ENCODE results near the gene TMEM37. TPM values are rescaled to one million over a fixed set of nuclear protein-coding genes. Genes with fewer than 3 reads are reported as not detected.

TMEM37 gene
- total and polyA plus RNA-seq, 9 donors = 2.0 to 10.9 (median 5.8) TPM

- H3K36me3 ChIP-seq (ENCODE audit: control insufficient read depth, insufficient read depth, low read length) = no peaks in the 10 kb centered on the region
- H3K27me3 ChIP-seq (ENCODE audit: control insufficient read depth, insufficient read depth, low read length) = peaks cover 6% of the 10 kb centered on the region
- H3K27ac ChIP-seq (ENCODE audit: low read length) = no peak overlapping the region
- 83% methylated on average over 9 of the region's 9 CpGs for WGBS (ENCODE audit: insufficient coverage)
- H3K4me1 ChIP-seq (ENCODE audit: control insufficient read depth, insufficient read depth, low read length) = peaks cover 2% of the 10 kb centered on the region
- DNase-seq = no peak
- no peaks in the 10 kb centered on the region for H3K9me3 ChIP-seq (replicated peaks; ENCODE audit: control insufficient read depth, low read depth, low read length)
- no peak overlapping the region for H3K4me3 ChIP-seq (ENCODE audit: low read length)
These were observed 19.8 kb downstream of the TMEM37 start for GRCh38 chr2:119451336-119452050.

DNA sequence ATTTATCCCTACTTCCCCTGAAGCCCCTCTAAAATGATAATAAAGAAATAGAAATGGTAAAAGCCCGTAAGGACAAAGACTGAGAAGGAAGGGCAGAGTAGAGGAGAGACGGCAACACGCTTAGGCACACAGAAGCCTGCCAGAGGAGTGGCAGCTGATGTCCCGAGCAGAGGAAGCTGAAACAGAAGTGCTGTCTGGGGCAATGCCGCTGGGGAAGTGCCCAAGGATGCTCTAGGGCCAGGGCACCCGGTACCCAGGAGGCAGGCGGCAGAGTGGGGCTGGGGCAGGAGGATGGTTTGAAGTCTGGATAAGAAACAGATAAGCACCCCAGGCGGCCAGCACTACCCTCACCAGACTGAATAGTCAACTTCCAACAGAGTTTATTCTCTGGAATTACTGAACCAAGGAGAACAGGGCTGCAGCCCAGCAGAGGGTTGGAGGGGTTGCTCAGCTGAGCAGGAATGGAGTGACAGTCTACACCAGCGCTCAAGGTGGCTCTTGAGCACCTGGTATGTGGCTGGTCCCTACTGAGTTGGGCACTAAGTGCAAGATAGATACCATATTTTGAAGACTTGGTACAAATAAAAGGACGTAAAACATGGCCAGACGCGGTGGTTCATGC lies 22.4 kb downstream of the TMEM37 start:
- DNase-seq = no peak
- Histone ChIP-seq H3K9me3 (replicated peaks; ENCODE audit: control insufficient read depth, low read depth, low read length) (no peaks in the 10 kb centered on the region), H3K4me1 (ENCODE audit: control insufficient read depth, insufficient read depth, low read length) (no peaks in the 10 kb centered on the region), H3K27me3 (ENCODE audit: control insufficient read depth, insufficient read depth, low read length) (peaks cover 3% of the 10 kb centered on the region), H3K27ac (ENCODE audit: low read length) (no peak overlapping the region), H3K4me3 (ENCODE audit: low read length) (no peak overlapping the region), H3K36me3 (ENCODE audit: control insufficient read depth, insufficient read depth, low read length) (no peaks in the 10 kb centered on the region)
- WGBS (ENCODE audit: insufficient coverage) = 59% methylated on average over 7 of the region's 12 CpGs

DNA sequence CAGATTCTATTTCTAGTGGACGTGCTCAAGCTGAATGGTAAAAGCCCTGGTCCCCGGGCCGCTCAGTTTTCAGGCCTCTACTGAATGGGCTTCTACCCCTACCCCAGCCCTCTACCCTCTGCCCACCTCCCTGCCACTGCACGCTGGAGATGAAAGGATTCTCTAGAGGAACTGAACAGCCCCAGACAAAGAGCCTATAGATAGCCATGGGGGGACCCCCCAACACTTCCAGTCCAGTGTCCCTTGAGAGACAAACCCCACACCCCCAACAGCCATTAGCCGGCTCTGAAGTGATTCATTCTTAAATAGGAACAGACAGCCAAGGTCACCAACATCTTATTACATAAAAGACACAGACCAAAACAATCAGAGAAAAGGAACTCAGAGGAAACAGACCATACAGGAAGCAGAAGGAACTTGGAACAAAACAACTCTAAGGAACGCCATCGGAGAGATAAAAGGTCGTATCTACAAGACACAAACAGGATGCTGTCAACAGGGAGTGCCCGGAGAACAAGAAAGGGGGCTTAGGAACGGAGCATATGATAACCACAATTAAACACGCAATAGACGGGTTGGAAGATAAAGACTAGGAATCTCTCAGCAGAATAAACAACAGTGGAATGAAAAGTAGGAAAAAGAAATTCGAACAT lies 23.5 kb downstream of the TMEM37 start:
- DNase-seq = no peak
- no CpG with 5 or more reads among the region's 13 CpGs for WGBS (ENCODE audit: insufficient coverage)
- Histone ChIP-seq H3K4me3 (ENCODE audit: low read length) (no peak overlapping the region), H3K4me1 (ENCODE audit: control insufficient read depth, insufficient read depth, low read length) (no peaks in the 10 kb centered on the region), H3K36me3 (ENCODE audit: control insufficient read depth, insufficient read depth, low read length) (no peaks in the 10 kb centered on the region), H3K27ac (ENCODE audit: low read length) (no peak overlapping the region), H3K27me3 (ENCODE audit: control insufficient read depth, insufficient read depth, low read length) (no peaks in the 10 kb centered on the region), H3K9me3 (replicated peaks; ENCODE audit: control insufficient read depth, low read depth, low read length) (no peaks in the 10 kb centered on the region)

GRCh38 chr2:119460076-119460475 lies 28.4 kb downstream of the TMEM37 start:
- no peak overlapping the region for H3K27ac ChIP-seq (ENCODE audit: low read length)
- H3K9me3 ChIP-seq (replicated peaks; ENCODE audit: control insufficient read depth, low read depth, low read length) = no peaks in the 10 kb centered on the region
- no peaks in the 10 kb centered on the region for H3K36me3 ChIP-seq (ENCODE audit: control insufficient read depth, insufficient read depth, low read length)
- 54% methylated on average over 2 of the region's 2 CpGs for WGBS (ENCODE audit: insufficient coverage)
- no peak for DNase-seq
- no peak overlapping the region for H3K4me3 ChIP-seq (ENCODE audit: low read length)
- no peaks in the 10 kb centered on the region for H3K4me1 ChIP-seq (ENCODE audit: control insufficient read depth, insufficient read depth, low read length)
- no peaks in the 10 kb centered on the region for H3K27me3 ChIP-seq (ENCODE audit: control insufficient read depth, insufficient read depth, low read length)

DNA sequence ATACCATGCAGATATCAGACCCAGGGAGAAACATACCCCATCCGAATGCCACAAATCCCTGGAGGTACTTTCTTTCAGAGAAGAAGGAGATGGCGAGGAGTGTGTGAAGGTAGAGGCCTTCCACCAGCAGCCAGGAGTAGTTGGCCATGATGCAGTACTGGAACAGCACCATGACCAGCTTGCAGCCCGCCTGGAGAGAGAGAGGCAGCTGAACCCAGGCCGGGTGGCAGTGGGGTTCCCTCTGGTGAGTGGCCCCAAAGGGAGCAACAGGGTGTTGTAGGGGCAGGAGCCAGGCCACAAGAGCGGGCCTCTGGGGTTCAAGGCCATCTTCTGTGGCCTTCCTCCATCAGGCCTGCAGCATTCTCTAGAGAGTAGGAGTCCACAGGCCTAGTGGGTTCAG lies 30.2 kb downstream of the TMEM37 start:
- H3K4me3 ChIP-seq (ENCODE audit: low read length) = no peak overlapping the region
- no peaks in the 10 kb centered on the region for H3K9me3 ChIP-seq (replicated peaks; ENCODE audit: control insufficient read depth, low read depth, low read length)
- no peak overlapping the region for H3K27ac ChIP-seq (ENCODE audit: low read length)
- H3K4me1 ChIP-seq (ENCODE audit: control insufficient read depth, insufficient read depth, low read length) = no peaks in the 10 kb centered on the region
- 91% methylated on average over 4 of the region's 5 CpGs for WGBS (ENCODE audit: insufficient coverage)
- no peaks in the 10 kb centered on the region for H3K36me3 ChIP-seq (ENCODE audit: control insufficient read depth, insufficient read depth, low read length)
- H3K27me3 ChIP-seq (ENCODE audit: control insufficient read depth, insufficient read depth, low read length) = no peaks in the 10 kb centered on the region
- DNase-seq = no peak

- Histone ChIP-seq H3K4me3 (ENCODE audit: low read length) (no peak overlapping the region), H3K27ac (ENCODE audit: low read length) (no peak overlapping the region), H3K9me3 (replicated peaks; ENCODE audit: control insufficient read depth, low read depth, low read length) (no peaks in the 10 kb centered on the region), H3K36me3 (ENCODE audit: control insufficient read depth, insufficient read depth, low read length) (no peaks in the 10 kb centered on the region), H3K4me1 (ENCODE audit: control insufficient read depth, insufficient read depth, low read length) (no peaks in the 10 kb centered on the region), H3K27me3 (ENCODE audit: control insufficient read depth, insufficient read depth, low read length) (no peaks in the 10 kb centered on the region)
- 100% methylated on average over 2 of the region's 7 CpGs for WGBS (ENCODE audit: insufficient coverage)
- DNase-seq = no peak
These were observed 30.9 kb downstream of the TMEM37 start for GRCh38 chr2:119462574-119462973.

DNA sequence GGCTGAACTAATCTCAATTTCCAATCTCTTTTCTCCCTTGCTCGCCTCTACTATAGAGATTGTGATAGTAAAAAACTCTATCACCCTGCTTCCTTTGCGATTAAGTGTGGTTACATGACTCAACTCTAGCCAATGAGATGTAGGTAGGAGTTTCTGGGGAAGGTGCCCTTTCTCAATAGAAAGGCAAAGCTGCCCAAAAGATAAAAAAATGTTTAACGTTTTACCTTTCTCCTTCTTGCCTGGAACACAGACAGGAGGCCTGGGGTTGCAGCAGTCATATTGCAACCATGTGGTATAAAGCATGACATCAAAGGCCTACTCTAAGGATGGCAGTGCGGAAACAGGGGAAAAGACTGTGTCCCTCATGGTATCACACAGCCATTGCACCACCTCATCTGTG lies 31.5 kb downstream of the TMEM37 start:
- WGBS (ENCODE audit: insufficient coverage) = no CpG with 5 or more reads among the region's 4 CpGs

GRCh38 chr2:119463990-119464389 lies 32.3 kb downstream of the TMEM37 start:
- H3K27ac ChIP-seq (ENCODE audit: low read length) = no peak overlapping the region
- no peak overlapping the region for H3K4me3 ChIP-seq (ENCODE audit: low read length)
- H3K27me3 ChIP-seq (ENCODE audit: control insufficient read depth, insufficient read depth, low read length) = no peaks in the 10 kb centered on the region
- no peaks in the 10 kb centered on the region for H3K36me3 ChIP-seq (ENCODE audit: control insufficient read depth, insufficient read depth, low read length)
- no peaks in the 10 kb centered on the region for H3K9me3 ChIP-seq (replicated peaks; ENCODE audit: control insufficient read depth, low read depth, low read length)
- no peaks in the 10 kb centered on the region for H3K4me1 ChIP-seq (ENCODE audit: control insufficient read depth, insufficient read depth, low read length)
- peak; percentile 39 for DNase-seq
- WGBS (ENCODE audit: insufficient coverage) = 92% methylated on average over 9 of the region's 9 CpGs

More for the DNA sequence above, 31.5 kb downstream of the TMEM37 start:
- H3K27me3 ChIP-seq (ENCODE audit: control insufficient read depth, insufficient read depth, low read length) = no peaks in the 10 kb centered on the region
- no peak overlapping the region for H3K4me3 ChIP-seq (ENCODE audit: low read length)
- H3K4me1 ChIP-seq (ENCODE audit: control insufficient read depth, insufficient read depth, low read length) = no peaks in the 10 kb centered on the region
- no peaks in the 10 kb centered on the region for H3K9me3 ChIP-seq (replicated peaks; ENCODE audit: control insufficient read depth, low read depth, low read length)
- H3K27ac ChIP-seq (ENCODE audit: low read length) = no peak overlapping the region
- H3K36me3 ChIP-seq (ENCODE audit: control insufficient read depth, insufficient read depth, low read length) = no peaks in the 10 kb centered on the region
- no peak for DNase-seq

DNA sequence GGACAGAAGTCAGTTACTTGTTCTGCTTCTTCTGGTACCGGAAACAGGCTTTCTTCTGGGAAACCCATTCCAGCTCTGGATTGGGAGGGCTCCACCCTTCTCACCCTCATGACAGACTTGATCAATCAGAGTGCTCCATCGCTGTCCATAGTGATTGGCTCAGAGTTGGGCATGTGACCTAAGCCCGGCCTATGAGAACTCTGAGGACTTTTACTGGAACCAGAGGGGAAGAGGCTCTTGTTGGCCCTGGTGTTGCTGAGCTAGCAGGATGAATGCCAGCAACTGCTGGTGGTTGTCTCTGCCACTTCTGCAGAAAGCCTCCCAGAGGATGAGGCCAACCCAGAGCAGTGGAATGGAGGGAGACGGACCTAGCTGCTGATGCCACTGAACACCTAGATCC lies 33.3 kb downstream of the TMEM37 start:
- no peaks in the 10 kb centered on the region for H3K4me1 ChIP-seq (ENCODE audit: control insufficient read depth, insufficient read depth, low read length)
- H3K27me3 ChIP-seq (ENCODE audit: control insufficient read depth, insufficient read depth, low read length) = no peaks in the 10 kb centered on the region
- H3K36me3 ChIP-seq (ENCODE audit: control insufficient read depth, insufficient read depth, low read length) = no peaks in the 10 kb centered on the region
- H3K4me3 ChIP-seq (ENCODE audit: low read length) = no peak overlapping the region
- 93% methylated on average over 3 of the region's 4 CpGs for WGBS (ENCODE audit: insufficient coverage)
- no peak for DNase-seq
- H3K27ac ChIP-seq (ENCODE audit: low read length) = no peak overlapping the region
- no peaks in the 10 kb centered on the region for H3K9me3 ChIP-seq (replicated peaks; ENCODE audit: control insufficient read depth, low read depth, low read length)

- H3K4me1 ChIP-seq (ENCODE audit: control insufficient read depth, insufficient read depth, low read length) = no peaks in the 10 kb centered on the region
- WGBS (ENCODE audit: insufficient coverage) = 88% methylated on average over 11 of the region's 11 CpGs
- H3K9me3 ChIP-seq (replicated peaks; ENCODE audit: control insufficient read depth, low read depth, low read length) = no peaks in the 10 kb centered on the region
- no peak overlapping the region for H3K4me3 ChIP-seq (ENCODE audit: low read length)
- no peak overlapping the region for H3K27ac ChIP-seq (ENCODE audit: low read length)
- no peaks in the 10 kb centered on the region for H3K27me3 ChIP-seq (ENCODE audit: control insufficient read depth, insufficient read depth, low read length)
- no peaks in the 10 kb centered on the region for H3K36me3 ChIP-seq (ENCODE audit: control insufficient read depth, insufficient read depth, low read length)
- DNase-seq = no peak
These were observed 34.0 kb downstream of the TMEM37 start for GRCh38 chr2:119465687-119466086.
